HG02588 (cell line): Measurements from ENCODE around the gene FAAP24.
"Not testable (repeated sequence)": the region's sequence is repeated elsewhere in the genome, so short reads cannot be mapped to it uniquely, and the experiment has no call there.

ENCODE experiments used
- ATAC-seq: cut with Tn5 transposase; IDR thresholded peaks from one replicate; pipeline ENCODE4 v1.9.1; 2021; ENCODE audit warnings: mild to moderate bottlenecking, moderate library complexity; ENCODE audit not compliant: unreplicated experiment

FAAP24 gene

DNA sequence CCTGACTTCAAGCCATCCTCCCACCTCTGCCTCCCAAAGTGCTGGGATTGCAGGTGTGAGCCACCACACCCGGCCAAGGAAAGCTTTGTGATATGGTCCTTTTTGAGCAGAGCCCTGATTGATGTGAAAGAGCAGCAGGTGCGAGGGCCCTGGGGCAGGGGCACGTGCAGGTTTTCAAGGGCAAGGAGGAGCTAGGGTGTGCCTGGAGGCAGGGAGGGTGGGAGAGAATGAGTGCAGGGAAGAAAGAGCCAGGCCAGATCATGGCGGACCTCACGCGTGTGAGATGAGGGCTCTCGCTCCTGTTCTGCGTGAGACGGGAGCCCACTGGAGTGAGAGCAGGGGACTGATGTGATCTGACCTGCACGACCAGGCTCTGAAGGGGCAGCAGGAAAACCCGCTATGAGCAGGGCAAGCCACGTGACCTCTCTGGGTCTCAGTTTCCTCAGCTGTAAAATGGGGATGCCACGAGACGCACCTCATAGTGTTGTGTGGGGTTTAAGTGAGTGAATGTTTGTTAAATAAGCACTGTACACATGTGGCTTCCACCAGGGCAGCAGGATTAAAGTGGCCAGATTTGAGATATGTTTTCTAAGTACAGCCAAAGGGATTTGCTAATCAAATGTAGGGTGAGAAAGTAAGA is 25.8 kb downstream of the FAAP24 start:
- ATAC-seq: no peak

DNA sequence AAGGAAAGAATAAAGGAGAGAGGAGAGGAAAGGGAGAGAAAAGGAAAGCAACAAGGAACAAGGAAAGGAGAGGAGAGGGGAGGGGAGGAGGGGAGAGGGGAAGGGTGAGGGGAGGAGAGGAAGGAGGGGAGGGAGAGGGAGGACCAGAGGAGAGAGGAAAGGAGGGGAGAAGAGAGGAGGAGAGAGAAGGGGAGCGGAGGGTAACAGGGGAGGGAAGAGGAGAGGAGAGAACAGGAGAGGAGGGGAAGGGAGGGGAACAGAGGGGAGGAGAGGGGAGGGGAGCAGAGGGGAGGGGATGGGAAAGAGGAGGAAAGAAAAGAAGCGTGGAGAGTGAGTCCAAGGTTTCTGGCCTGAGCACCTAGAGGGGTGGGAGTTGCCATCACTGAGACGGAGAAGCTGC is 26.7 kb downstream of the FAAP24 start:
- ATAC-seq: no peak

DNA sequence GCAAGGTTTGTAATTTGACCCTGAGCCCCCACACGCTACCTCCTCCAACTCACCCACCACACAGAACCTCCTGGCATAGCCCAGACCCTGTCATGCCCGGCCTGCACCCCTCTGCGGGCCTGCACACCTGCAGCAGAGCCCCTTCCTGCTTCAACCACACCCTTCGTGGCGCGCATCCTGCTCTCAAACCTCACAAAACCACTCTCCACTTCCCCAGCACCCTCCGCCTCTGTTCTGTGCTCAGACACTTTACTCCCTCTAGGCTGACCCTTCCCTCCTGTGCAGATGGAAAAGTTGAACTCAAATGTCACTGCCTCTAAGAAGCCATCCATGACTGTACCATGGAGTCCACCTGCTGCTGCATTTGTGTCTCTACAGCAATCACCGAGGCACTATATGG is 28.5 kb downstream of the FAAP24 start:
- ATAC-seq: no peak

DNA sequence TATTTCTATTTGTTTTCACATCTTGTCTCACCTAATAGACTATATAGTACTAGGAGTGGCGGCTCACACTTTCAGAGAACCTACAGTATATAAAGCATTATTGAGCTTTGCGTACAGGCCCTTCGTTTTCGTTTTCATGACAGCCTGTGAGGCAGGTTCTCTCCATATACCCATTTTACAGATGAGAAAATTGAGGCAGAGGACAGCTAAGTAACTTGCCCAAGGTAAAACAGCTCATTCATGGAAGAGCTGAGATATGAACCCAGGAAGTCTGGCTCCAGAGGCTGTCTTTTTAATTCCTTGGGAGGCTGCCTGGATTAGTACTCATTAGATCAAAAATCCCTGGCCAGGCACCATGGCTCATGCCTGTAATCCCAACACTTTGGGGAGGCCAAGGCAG is 28.9 kb downstream of the FAAP24 start:
- ATAC-seq: no peak

DNA sequence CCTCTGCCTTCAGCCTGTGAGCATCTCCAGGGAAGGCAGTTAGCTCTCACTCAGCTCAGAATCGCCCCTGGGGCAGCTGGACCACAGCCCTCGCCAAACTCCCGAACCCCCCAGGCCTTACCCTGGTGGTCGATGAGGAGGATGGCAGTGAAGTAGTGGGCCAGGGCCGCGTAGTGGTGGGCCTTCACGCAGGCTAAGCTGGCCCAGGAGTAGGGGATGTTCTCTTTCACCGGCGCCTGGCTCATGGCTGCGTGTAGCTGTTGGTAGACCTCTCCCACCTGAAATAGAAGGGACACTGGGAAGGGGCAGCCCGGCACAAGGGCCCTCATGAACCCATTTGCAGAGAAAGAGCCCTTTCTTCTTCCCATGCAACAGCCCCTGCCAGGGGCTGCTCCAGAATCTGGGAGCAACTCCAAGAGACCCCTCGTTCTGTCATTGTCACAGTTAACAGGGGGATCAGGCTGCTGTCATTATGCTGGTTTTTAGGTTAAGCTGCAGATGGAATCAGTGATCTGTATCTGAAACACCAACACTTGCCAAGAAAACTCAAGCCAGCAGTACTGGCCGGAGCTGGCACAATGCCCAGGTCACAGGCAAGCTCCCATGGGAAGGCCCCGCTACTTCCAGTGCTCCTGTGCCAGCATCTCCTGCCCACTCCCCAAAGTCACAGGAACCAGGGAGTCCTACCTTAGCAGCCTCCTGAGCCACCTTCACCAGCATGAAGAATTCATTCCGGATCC is 30.3 kb downstream of the FAAP24 start:
- not testable (repeated sequence) for ATAC-seq

DNA sequence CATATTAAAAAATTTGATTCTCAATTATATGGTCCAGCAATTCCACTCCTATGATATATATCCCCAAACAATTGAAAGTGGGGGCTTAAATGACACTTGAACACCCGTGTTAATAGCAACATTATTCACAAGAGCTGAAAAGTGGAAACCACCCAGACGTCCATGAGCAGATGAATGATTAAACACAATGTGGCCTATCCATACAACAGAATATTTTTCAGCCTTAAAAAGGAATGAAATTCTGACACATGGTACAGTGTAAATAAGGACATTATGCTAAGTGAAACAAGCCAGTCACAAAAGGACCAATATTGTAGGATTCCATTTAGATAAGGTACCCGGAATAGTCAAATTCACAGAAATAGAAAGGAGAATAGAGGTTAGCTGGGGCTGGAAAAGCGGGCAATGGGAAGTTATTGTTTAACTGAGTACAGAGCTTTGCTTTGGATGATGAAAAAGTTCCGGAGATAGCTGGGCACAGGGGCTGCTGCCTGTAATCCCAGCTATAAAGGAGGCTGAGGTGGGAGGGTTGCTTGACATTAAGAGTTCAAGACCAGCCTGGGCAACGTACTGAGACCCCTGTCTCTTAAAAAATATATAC is 31.5 kb downstream of the FAAP24 start:
- not testable (repeated sequence) for ATAC-seq

DNA sequence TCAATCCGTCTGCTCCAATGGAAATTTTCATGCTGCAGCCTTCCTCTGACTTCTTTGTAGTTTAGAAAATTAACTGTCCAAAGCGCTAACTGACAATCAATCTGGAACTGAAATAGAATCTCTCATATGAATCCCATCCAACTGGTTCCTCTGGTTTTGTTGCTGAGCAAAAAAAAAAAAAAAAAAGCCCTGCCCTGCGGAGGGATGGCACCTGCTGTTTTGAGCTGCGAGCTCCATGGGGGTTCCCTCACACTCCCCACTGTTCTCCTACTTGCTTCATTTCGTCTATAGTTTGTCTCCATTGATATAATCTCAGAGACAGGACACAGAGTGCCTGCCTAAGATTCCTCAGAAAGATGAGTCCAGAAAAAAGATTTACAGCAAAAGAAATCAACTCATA is 33.4 kb downstream of the FAAP24 start:
- no peak for ATAC-seq

DNA sequence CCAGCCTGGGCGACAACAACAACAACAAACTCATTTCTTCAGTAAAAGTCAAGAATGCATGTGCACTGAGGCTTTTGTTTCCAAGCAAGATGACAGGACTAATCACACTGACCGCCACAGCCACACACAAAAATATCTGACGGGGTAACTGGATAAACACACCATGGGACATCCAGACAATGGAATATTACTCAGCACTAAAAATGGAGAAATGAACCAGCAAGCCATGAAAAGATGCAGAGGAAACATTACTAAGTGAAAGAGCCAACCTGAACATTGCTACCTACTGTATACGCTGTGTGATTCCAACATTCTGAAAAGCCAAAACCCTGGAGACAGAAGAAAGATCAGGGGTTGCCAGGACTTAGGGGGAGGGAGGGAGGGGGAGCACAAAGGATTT is 36.7 kb downstream of the FAAP24 start:
- ATAC-seq: no peak

DNA sequence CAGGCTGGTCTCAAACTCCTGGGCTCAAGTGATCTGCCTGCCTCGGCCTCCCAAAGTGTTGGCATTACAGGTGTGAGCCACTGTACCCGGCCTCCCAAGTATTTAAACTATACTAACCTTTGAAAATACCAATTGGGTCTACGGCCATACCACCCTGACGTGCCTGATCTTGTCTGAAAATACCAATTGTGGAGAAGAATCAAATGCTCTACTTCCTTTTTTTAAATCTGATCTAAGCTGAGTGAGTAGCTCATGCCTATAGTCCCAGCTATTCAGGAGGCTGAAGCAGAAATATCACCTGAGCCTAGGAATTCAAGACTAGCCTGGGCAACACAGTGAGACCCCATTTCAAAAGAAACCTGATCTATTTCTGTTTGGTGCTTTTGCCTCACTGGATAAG is 38.8 kb downstream of the FAAP24 start:
- ATAC-seq: not testable (repeated sequence)

DNA sequence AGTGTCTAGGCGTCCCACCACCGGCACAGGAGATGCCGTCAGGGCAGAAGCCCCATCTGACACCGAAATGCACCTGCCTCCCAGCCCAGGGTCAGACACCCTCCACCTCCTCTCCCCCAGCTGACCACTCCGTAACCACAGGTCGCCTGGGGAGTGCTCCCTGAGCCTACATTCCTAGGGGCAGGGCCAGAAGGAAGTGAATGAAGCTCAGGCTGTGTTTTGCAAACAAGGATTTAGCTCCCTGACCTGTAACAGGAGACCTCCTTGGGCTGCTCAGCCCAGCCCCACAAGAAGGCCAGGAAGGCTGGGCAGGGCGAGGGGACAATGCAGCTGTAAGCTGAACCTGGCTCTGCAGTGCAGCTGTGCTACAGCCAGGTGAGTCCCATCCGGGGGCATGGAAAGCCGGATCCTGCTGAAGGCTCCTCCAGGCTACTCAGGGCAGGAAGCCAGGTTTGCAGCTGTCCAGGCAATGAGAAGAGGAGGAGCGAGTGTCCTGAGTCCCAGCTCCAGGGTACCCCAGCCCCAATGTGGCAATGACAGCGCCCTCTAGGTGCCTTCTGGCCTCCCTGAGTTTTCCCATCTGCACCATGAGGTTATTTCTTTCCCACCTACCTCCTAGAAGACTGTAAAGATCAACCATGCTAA is 50.6 kb downstream of the FAAP24 start:
- ATAC-seq: no peak

DNA sequence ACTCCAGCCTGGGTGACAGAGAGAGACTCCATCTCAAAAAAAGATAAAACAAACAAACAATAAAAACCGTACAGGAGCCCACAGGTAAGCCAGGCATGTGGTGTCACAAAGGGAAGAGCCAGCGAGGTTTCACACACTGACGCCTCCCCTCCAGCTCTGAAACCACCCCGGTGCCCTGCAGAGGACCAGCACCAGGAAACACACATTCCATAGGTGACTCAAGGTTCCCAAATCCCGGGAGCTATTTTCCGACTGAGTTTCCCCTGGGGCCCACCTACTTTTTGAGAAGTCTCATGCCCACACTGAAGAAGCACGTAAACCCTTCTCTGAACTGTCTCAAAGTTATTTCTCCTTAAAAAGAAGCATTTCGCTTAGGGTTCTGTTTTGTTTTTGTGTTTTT is 52.4 kb downstream of the FAAP24 start:
- ATAC-seq: no peak

DNA sequence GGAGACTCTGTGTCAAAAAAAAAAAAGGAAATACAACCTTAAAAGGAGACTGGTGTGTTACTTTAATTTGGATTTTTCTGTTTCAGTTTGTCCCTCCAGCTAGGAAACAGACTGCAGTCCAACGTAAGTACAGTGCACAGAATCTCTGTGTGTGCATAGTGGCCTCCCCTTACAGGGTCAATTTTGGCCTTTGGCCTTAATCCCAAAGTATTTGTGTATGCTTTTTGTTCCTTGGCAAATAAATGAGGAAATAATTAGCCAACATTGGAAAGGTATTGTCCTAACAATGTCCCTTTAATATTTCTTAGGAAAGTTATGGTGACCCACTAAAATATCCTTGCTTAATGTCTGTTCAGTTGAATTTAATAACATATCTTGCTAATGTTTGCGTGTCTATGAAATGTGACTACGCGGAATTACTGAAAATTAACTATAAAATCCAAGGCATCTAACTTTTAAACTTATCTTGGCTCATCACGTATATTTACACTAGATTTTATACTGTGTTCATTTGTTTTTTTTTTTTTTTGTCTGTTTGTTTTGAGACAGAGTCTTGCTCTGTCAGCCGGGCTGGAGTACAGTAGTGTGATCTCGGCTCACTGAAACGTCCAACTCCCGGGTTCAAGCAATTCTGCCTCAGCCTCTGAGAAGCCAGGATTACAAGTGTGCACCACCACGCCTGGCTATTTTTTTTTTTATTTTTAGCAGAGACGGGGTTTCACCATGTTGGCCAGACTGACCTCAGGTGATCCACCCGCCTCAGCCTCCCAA is 53.6 kb downstream of the FAAP24 start:
- ATAC-seq: not testable (repeated sequence)

DNA sequence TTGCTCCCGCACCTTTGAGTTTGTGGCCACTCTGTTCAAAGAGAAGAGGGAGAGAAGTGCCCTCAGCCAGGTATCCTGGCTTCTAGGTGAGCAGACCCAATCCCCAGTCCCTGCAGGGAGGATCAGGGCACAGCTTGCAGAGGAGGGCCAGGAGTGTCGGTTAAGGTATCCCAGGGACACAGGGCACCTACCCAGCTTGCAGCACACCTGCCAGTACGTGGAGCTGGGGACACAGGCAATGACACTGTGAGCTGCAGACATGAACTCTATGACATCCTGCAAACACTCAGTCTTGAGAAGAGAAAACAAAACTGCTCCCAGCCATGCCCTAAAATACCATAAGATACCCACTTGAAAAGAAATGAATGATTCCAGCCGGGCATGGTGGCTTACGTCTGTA is 54.6 kb downstream of the FAAP24 start:
- not testable (repeated sequence) for ATAC-seq
